B cell (primary cell): Measurements from ENCODE around the gene SPRED2. TPM values are rescaled to one million over a fixed set of nuclear protein-coding genes. Genes with fewer than 3 reads are reported as not detected.

Experiments used
- ATAC-seq: fragments of 200-7000 bp; cut with Tn5 transposase; one replicate; pipeline ENCODE4 v1.10.0; 2021; ENCODE audit warnings: low read depth, mild to moderate bottlenecking, moderate number of reproducible peaks, moderate library complexity
- CTCF ChIA-PET: fragments of 350-600 bp; sonication (Branson Sonifier 250); formaldehyde crosslinking; loops from one replicate; lab custom pipeline; 2021; ENCODE audit warnings: antibody characterized with exemption, inconsistent platforms; lab: Charles Lee
- POLR2A ChIA-PET: fragments of 350-600 bp; sonication (Branson Sonifier 250); formaldehyde crosslinking; loops from one replicate; lab custom pipeline; 2021; ENCODE audit warnings: antibody characterized with exemption; lab: Charles Lee
- DNase-seq: peaks from one replicate; pipeline ENCODE4 v3.0.0; 2013
- H2AFZ ChIP-seq: 2 replicates; pipeline ENCODE4 v1.6.1; 2012; ENCODE audit warnings: mild to moderate bottlenecking, low read depth, low read length; ENCODE audit not compliant: insufficient read depth, poor library complexity, severe bottlenecking
- H3K27ac ChIP-seq, 2 donors: 1 replicate in 1 of 2; 2 replicates in 1 of 2; pipeline ENCODE4 v1.5.1; 2012 to 2013; ENCODE audit warnings: low read length in 2 of 2, mild to moderate bottlenecking in 2 of 2, moderate library complexity in 1 of 2
- H3K27me3 ChIP-seq, 4 experiments: fragments of 200-600 bp in 1 of 4; sonication (generic) in 1 of 4; replicated peaks in 1 of 4; 1 replicate in 2 of 4; 2 replicates in 2 of 4; pipeline versions ENCODE4 v1.6.1 to v1.7.0; 2013 to 2016; ENCODE audit warnings: low read length in 3 of 4, mild to moderate bottlenecking in 2 of 4, mixed read lengths in 1 of 4, moderate library complexity in 1 of 4; ENCODE audit not compliant: insufficient read depth in 4 of 4, control insufficient read depth in 3 of 4; ENCODE audit errors: control extremely low read depth in 1 of 4
- H3K36me3 ChIP-seq, 2 experiments: replicated peaks in 1 of 2; 1 replicate in 1 of 2; 2 replicates in 1 of 2; pipeline versions ENCODE4 v1.6.1 to v1.7.1; 2013; ENCODE audit warnings: low read length in 1 of 2; ENCODE audit not compliant: insufficient read depth in 2 of 2, control insufficient read depth in 1 of 2; ENCODE audit errors: control extremely low read depth in 1 of 2, extremely low read depth in 1 of 2
- H3K4me1 ChIP-seq, 2 donors: fragments of 200-600 bp in 1 of 2; sonication (generic) in 1 of 2; 1 replicate in 1 of 2; 2 replicates in 1 of 2; pipeline versions ENCODE4 v1.5.1 to v1.6.1; 2013 to 2017; ENCODE audit warnings: low read length in 2 of 2; ENCODE audit not compliant: control insufficient read depth in 2 of 2, insufficient read depth in 2 of 2
- H3K4me2 ChIP-seq: replicated peaks from 2 replicates; pipeline ENCODE3; 2012; ENCODE audit warnings: mild to moderate bottlenecking, low read depth, low read length; ENCODE audit not compliant: poor library complexity, severe bottlenecking
- H3K4me3 ChIP-seq, 5 experiments: fragments of 200-600 bp in 1 of 5; sonication (generic) in 1 of 5; 1 replicate in 3 of 5; 2 replicates in 2 of 5; pipeline versions ENCODE4 v1.5.1 to v1.7.0; 2011 to 2016; ENCODE audit warnings: low read length in 4 of 5, mild to moderate bottlenecking in 4 of 5, low read depth in 2 of 5, control low read depth in 1 of 5, moderate library complexity in 1 of 5; ENCODE audit not compliant: insufficient read depth in 1 of 5; ENCODE audit errors: control extremely low read depth in 1 of 5, extremely low read depth in 1 of 5
- H3K79me2 ChIP-seq: fragments of 200-600 bp; sonication (generic); one replicate; pipeline ENCODE4 v1.6.0; 2016; ENCODE audit warnings: low read length; ENCODE audit not compliant: control insufficient read depth, insufficient read depth
- H3K9ac ChIP-seq: fragments of 200-600 bp; sonication (generic); 2 replicates; pipeline ENCODE4 v1.6.1; 2017; ENCODE audit warnings: mild to moderate bottlenecking, low read length, moderate library complexity
- H3K9me3 ChIP-seq, 3 donors: one replicate each; pipeline versions ENCODE4 v1.6.1 to v1.7.1; 2013; ENCODE audit warnings: low read length in 2 of 3; ENCODE audit not compliant: control insufficient read depth in 2 of 3, insufficient read depth in 1 of 3; ENCODE audit errors: control extremely low read depth in 1 of 3
- H4K20me1 ChIP-seq: 2 replicates; pipeline ENCODE4 v1.6.0; 2012; ENCODE audit warnings: mild to moderate bottlenecking, low read length; ENCODE audit not compliant: insufficient read depth, control insufficient read depth, poor library complexity, severe bottlenecking
- H3K27ac Mint-ChIP-seq: one replicate; pipeline ENCODE4 v1.8.0; 2021; ENCODE audit warnings: mixed read lengths
- H3K27me3 Mint-ChIP-seq: one replicate; pipeline ENCODE4 v1.8.0; 2021; ENCODE audit warnings: mixed read lengths
- H3K4me1 Mint-ChIP-seq: one replicate; pipeline ENCODE4 v1.8.0; 2021; ENCODE audit warnings: mixed read lengths
- H3K4me3 Mint-ChIP-seq: one replicate; pipeline ENCODE4 v1.8.0; 2021; ENCODE audit warnings: mixed read lengths
- H3K9me3 Mint-ChIP-seq: one replicate; pipeline ENCODE4 v1.8.0; 2022; ENCODE audit warnings: mixed read lengths; ENCODE audit not compliant: insufficient read depth
- EZH2 ChIP-seq: IDR thresholded peaks from 2 replicates; pipeline ENCODE4 v1.6.1; 2012; ENCODE audit warnings: borderline replicate concordance, low read depth, mild to moderate bottlenecking, moderate library complexity, low read length; ENCODE audit not compliant: insufficient read depth, poor library complexity, severe bottlenecking
- WGBS: methylation state at CpG from one replicate; pipeline ENCODE4 v1.1.5; 2013; ENCODE audit warnings: missing lambda C conversion rate; ENCODE audit not compliant: insufficient coverage; 5-methylcytosine and 5-hydroxymethylcytosine counted together
- intact Hi-C: fragments of 100-400 bp; cut with micrococcal nuclease; formaldehyde crosslinking; loops from one replicate; pipeline ENCODE4 v1.10.0; 2022
- polyA plus RNA-seq: library from polyadenylated mRNA; depleted of rRNA; stranded (reverse); fragments of >200 nt; gene quantifications from 2 replicates; pipeline ENCODE4 v1.2.3, GENCODE V29; 2012
- total RNA-seq, 2 donors: library from RNA; stranded (reverse); fragments of 120-200 nt in 1 of 2; gene quantifications; 1 replicate in 1 of 2; 2 replicates in 1 of 2; pipeline versions ENCODE4 v1.2.3 to v1.2.4, GENCODE V29; 2013 to 2022
- TF ChIP-seq, protein P1 (sequence below): fragments of 200-600 bp; IDR thresholded peaks from one replicate; pipeline ENCODE4 v1.8.0; 2022; ENCODE audit warnings: antibody characterized with exemption, mild to moderate bottlenecking

Gene SPRED2
- total and polyA plus RNA-seq, 2 donors (not counting 1 experiment from before 2014, with no cell fraction given) = 0.40 to 1.3 TPM

DNA sequence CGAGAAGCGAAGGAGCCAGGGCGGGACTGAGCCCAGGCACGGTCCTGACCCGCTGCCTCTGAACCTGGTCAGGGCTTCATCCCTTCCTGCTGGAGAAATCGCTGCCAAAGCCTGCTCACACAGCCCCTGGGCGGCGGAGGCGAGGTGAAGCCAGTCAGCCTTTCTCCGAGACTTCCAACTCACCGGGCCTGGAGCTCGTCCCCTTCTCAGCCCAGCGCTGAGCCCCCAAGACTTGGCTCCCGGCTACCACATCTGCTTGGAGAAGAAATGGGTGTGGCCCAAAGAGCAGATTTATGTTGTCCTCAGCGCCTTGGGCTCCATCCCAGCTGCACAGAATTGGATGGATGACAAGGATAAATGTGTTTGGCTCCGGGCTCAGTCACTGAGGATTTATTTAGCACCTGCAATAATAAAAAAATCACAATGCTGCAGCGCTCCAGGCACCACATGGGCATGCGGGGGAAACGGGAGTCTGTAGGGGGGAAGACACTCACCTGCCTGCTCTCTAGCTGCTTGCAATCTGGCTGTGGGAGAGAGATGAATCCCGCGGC, 139.9 kb downstream of the SPRED2 start:
- Mint-ChIP-seq H3K27me3 (peaks cover 18% of the 10 kb centered on the region), H3K27ac (no peak overlapping the region), H3K4me3 (no peak overlapping the region), H3K9me3 (no peaks in the 10 kb centered on the region), H3K4me1 (no peaks in the 10 kb centered on the region)
- ATAC-seq (no peak), DNase-seq (no peak)
- ChIA-PET POLR2A (interaction anchor here (0.5 kb wide), 1 partner anchor 8 kb away, joined by 3 read pairs; no protein-coding TSS in a partner anchor), CTCF (no interaction called here)
- no peaks in the 10 kb centered on the region for H4K20me1 ChIP-seq
- H3K9ac ChIP-seq = no peak overlapping the region
- H3K27ac ChIP-seq = no peak overlapping the region
- intact Hi-C loops = no loop called here
- H3K79me2 ChIP-seq = no peaks in the 10 kb centered on the region
- TF ChIP-seq, protein P1, sequence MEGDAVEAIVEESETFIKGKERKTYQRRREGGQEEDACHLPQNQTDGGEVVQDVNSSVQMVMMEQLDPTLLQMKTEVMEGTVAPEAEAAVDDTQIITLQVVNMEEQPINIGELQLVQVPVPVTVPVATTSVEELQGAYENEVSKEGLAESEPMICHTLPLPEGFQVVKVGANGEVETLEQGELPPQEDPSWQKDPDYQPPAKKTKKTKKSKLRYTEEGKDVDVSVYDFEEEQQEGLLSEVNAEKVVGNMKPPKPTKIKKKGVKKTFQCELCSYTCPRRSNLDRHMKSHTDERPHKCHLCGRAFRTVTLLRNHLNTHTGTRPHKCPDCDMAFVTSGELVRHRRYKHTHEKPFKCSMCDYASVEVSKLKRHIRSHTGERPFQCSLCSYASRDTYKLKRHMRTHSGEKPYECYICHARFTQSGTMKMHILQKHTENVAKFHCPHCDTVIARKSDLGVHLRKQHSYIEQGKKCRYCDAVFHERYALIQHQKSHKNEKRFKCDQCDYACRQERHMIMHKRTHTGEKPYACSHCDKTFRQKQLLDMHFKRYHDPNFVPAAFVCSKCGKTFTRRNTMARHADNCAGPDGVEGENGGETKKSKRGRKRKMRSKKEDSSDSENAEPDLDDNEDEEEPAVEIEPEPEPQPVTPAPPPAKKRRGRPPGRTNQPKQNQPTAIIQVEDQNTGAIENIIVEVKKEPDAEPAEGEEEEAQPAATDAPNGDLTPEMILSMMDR = no peak
- no peak for TF ChIP-seq EZH2
- H3K4me2 ChIP-seq = no peak overlapping the region
- WGBS = 98% methylated on average over 17 of the region's 21 CpGs
- no peaks in the 10 kb centered on the region for H3K36me3 ChIP-seq
- H2AFZ ChIP-seq = no peak overlapping the region
- no peak overlapping the region for H3K4me3 ChIP-seq
- no peaks in the 10 kb centered on the region for H3K27me3 ChIP-seq
- peaks cover 0 to 2% (median 0%) of the 10 kb centered on the region in 3 donors for H3K9me3 ChIP-seq
- H3K4me1 ChIP-seq = no peaks in the 10 kb centered on the region

DNA sequence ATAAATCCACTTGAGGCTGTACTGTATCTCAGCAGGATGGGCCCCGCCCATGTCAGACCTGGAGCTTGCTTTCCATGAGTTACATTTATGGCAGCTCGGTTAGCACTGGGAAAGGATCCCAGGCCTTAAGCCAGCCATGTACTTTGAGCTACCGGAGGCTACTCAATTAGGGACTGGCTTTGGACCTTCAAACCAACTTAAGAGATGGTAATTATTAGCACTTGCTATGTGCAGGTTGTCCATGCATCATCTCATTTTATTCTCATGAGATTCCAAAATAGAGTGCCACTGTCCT, 140.3 kb downstream of the SPRED2 start:
- Histone ChIP-seq H3K27ac (no peak overlapping the region), H3K36me3 (no peaks in the 10 kb centered on the region), H3K4me1 (no peaks in the 10 kb centered on the region), H3K79me2 (no peaks in the 10 kb centered on the region), H3K4me3 (no peak overlapping the region), H2AFZ (no peak overlapping the region), H4K20me1 (no peaks in the 10 kb centered on the region), H3K4me2 (no peak overlapping the region), H3K9me3 (peaks cover 0 to 2% (median 0%) of the 10 kb centered on the region in 3 donors), H3K27me3 (no peaks in the 10 kb centered on the region), H3K9ac (no peak overlapping the region)
- no peak overlapping the region for H3K4me3 Mint-ChIP-seq
- 96% methylated on average over 3 of the region's 3 CpGs for WGBS
- H3K27ac Mint-ChIP-seq = no peak overlapping the region
- TF ChIP-seq, protein P1 = no peak
- TF ChIP-seq EZH2 = no peak
- no peak for ATAC-seq
- ChIA-PET POLR2A (interaction anchor here (0.5 kb wide), 1 partner anchor 9 kb away, joined by 3 read pairs; no protein-coding TSS in a partner anchor), CTCF (no interaction called here)
- DNase-seq = no peak
- H3K4me1 Mint-ChIP-seq = no peaks in the 10 kb centered on the region
- peaks cover 18% of the 10 kb centered on the region for H3K27me3 Mint-ChIP-seq
- no peaks in the 10 kb centered on the region for H3K9me3 Mint-ChIP-seq
- intact Hi-C loops = no loop called here
